ENCODE results near the gene UTY.

DNA sequence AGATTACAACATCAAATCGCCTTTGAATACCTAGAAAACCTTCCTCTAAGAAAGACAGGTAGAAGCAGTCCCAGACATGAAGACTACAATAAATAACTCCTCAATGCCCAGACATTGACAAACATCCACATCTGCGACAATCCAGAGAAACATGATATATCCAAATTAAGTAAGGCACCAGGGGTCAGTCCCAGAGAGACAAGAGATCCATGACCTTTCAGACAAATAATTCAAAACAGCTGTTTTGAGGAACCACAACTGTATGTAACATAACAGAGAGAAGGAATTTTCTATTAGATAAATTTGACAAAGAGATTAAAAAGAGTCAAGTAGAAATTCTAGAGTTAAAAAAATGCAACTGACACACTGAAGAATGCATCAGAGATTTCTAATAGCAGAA, 200.3 kb downstream of the UTY start:
- TF ChIP-seq, protein P1, sequence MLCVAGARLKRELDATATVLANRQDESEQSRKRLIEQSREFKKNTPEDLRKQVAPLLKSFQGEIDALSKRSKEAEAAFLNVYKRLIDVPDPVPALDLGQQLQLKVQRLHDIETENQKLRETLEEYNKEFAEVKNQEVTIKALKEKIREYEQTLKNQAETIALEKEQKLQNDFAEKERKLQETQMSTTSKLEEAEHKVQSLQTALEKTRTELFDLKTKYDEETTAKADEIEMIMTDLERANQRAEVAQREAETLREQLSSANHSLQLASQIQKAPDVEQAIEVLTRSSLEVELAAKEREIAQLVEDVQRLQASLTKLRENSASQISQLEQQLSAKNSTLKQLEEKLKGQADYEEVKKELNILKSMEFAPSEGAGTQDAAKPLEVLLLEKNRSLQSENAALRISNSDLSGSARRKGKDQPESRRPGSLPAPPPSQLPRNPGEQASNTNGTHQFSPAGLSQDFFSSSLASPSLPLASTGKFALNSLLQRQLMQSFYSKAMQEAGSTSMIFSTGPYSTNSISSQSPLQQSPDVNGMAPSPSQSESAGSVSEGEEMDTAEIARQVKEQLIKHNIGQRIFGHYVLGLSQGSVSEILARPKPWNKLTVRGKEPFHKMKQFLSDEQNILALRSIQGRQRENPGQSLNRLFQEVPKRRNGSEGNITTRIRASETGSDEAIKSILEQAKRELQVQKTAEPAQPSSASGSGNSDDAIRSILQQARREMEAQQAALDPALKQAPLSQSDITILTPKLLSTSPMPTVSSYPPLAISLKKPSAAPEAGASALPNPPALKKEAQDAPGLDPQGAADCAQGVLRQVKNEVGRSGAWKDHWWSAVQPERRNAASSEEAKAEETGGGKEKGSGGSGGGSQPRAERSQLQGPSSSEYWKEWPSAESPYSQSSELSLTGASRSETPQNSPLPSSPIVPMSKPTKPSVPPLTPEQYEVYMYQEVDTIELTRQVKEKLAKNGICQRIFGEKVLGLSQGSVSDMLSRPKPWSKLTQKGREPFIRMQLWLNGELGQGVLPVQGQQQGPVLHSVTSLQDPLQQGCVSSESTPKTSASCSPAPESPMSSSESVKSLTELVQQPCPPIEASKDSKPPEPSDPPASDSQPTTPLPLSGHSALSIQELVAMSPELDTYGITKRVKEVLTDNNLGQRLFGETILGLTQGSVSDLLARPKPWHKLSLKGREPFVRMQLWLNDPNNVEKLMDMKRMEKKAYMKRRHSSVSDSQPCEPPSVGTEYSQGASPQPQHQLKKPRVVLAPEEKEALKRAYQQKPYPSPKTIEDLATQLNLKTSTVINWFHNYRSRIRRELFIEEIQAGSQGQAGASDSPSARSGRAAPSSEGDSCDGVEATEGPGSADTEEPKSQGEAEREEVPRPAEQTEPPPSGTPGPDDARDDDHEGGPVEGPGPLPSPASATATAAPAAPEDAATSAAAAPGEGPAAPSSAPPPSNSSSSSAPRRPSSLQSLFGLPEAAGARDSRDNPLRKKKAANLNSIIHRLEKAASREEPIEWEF (IDR thresholded peaks at IDR 0.05; ENCODE audit: insufficient replicate concordance, low read depth, low read length), result no peak
- TF ChIP-seq POU2F2 (IDR thresholded peaks at IDR 0.05; ENCODE audit: borderline replicate concordance, low read depth, low read length) (no peak), BHLHE40 (IDR thresholded peaks at IDR 0.05; ENCODE audit: borderline replicate concordance in 1 of 2, low read depth in 2 of 2, low read length in 1 of 2) (no peak), TCF7 (IDR thresholded peaks at IDR 0.05; ENCODE audit: borderline replicate concordance) (no peak), CEBPB (IDR thresholded peaks at IDR 0.05; ENCODE audit: borderline replicate concordance in 1 of 2, low read depth in 2 of 2, low read length in 2 of 2) (no peak), POLR2AphosphoS5 (IDR thresholded peaks at IDR 0.05; ENCODE audit: low read length) (no peak)
- TF ChIP-seq, protein P2, sequence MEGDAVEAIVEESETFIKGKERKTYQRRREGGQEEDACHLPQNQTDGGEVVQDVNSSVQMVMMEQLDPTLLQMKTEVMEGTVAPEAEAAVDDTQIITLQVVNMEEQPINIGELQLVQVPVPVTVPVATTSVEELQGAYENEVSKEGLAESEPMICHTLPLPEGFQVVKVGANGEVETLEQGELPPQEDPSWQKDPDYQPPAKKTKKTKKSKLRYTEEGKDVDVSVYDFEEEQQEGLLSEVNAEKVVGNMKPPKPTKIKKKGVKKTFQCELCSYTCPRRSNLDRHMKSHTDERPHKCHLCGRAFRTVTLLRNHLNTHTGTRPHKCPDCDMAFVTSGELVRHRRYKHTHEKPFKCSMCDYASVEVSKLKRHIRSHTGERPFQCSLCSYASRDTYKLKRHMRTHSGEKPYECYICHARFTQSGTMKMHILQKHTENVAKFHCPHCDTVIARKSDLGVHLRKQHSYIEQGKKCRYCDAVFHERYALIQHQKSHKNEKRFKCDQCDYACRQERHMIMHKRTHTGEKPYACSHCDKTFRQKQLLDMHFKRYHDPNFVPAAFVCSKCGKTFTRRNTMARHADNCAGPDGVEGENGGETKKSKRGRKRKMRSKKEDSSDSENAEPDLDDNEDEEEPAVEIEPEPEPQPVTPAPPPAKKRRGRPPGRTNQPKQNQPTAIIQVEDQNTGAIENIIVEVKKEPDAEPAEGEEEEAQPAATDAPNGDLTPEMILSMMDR (IDR thresholded peaks at IDR 0.05 in 2 of 3, conservative IDR thresholded peaks at IDR 0.05 in 1 of 3; ENCODE audit: control insufficient read depth in 2 of 3, extremely low read depth in 1 of 3, insufficient read depth in 1 of 3, low read depth in 3 of 3, low read length in 3 of 3), result no peak
